GDM1 (cell line): Measurements from ENCODE around the gene SHC4.
A peak's percentile ranks its signal among the peaks of the same experiment; 100 is the strongest.

ENCODE experiments used
- DNase-seq: peaks from one replicate; lab custom pipeline; 2025; lab: John Stamatoyannopoulos, UW

Gene SHC4

GRCh38 chr15:48967336-48967735 is 3.6 kb upstream of the SHC4 start:
- no peak for DNase-seq

DNA sequence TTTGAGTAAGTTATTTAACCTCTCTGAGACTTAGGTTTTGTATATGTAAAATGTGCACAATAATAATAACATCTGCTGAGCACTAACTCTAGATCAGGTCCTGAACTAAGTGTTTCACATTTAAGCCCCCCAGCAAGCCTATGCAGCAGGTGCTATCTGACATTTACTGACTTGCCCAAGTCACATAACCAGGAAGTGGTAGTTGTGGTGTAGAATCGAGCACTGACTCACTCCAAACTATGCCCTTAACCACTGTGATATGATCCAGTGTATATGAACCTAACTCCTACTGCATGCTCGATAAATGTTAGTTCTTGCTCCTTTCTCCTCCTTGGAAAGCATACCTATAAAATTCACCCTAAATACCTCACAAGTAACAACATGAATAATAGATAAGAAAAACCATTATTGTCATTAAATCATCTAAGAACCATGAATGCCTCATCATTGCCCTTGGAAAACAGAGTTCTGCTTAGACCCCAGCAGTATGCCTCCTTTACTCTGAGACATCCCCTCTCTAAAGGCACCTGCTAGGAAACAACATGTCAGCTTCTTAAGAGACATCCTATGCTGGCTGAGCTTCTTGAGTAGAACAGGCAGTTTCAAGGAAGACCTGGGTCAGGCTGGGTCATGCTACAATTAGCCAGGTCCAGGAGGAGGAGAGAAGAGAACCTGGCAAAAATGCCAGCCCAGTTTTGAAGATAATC is 3.0 kb upstream of the SHC4 start:
- peak; percentile 52 for DNase-seq

- peak; percentile 25 for DNase-seq
Measured at GRCh38 chr15:48965972-48966371, 2.3 kb upstream of the SHC4 start.

DNA sequence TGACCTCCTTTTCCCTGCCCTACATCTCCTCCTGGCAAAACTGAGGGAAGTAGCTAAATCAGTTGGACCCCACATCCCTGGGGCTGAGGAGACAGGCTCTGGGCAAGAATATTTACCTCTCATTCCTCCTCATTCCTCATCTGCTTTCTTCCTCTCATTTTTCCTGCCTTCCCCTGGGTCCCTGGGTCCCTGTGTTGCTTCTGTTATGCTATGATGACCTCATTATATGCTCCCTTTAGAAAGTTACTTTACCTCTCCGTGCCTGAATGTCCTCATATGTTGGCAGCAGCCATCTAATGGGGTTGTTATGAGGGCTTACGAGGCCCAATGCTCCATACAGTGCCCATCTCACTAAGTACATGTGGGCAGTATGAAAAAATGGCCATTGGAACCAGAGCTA is 1.2 kb upstream of the SHC4 start:
- no peak for DNase-seq

DNA sequence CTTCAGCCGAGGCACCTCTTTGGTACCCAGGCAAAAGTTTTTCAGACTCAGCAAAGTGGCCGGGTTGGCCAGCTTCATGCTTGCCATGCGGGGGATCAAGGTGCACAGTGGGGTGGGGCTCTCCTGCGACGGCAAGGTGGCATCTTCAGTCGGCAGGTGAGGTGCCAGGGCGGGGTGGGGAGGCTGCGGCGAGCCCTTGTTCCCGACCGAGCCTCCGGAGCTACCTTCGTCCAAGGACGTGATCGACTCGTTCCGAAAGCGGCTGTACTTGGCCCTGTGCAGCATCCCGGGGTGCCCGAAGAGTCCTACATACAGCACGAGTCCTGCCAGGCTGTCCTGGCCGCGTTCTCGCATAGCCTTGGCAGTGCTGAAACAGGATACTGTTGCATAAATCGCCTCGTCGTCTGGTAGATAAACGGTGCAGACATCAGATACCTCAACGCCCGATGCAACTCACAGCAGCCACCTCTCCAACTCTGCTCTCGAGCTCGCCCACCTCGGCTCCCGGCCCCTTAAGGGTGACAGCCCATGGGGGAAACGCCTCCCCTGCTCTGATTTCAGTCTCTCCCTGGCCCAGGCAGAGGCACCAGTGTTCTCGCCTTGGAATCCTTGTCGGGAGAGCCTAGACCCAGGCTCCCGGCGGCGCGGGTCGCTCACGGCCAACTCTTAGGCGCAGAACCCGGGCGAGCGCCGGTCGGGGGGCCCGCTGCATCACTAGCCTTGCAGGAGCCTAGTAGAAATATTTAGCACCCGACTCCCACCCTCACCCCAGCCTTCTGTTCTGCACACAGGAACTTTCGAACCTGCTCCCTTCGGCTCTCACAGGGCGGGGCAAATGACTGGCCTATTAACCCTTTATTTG is 826 bp downstream of the SHC4 start:
- no peak for DNase-seq

DNA sequence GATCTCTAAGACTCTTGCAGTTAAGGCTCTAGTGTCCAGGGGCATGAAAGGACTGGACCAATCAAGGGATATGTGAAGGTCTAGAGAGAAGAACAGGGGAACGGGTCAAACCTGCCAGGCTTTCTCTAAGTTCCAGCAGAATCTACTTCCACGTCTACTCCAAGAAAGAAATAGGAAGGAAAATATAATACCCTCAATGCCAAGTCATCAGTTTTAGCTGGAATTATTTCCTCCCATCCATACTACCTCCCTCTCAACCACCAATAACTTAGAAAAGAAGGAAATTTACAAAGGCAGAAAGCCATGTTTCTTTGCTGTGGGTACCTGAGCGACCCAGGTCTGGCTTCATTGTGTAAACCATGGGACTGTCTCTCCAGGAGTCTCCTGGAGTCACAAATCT is 7.8 kb downstream of the SHC4 start:
- DNase-seq, result no peak

DNA sequence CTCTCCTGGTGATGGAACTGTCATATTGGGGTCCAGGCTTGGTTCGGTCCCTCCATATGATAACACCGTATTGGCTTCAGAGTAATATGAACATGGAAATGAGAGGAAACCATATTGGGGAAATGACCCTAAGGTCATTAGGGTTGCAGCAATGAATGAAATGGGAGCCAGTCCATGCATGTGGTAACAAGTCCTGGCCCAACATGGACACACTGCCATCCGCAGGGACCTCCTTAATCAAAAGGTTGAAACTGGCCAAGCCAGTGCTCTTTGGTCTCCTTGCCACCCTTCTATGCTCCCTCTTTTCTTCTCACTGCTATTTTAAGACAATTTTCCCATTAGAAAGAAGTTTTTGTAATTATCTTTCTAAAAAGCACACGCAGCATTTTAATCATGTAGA is 8.3 kb downstream of the SHC4 start:
- no peak for DNase-seq

DNA sequence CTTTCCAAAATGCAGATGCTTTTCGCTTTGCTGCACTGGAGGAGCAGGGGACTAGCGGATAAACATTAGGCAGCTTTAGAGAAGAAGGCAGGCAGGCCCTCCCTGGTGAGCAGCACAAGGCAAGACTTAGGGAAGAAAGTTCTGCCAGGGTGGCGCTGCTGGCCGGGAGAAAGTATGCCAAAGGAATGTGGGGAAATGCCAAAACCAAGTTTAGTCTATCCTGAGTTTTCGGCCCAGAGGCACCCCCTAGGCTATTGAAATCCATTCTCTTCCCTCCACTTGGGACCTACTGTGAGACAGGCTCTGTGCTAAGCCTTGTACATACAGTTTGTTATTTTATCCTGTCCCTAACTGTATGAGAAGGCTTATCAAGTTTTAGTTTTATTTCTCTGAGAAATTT is 9.2 kb downstream of the SHC4 start:
- no peak for DNase-seq

DNA sequence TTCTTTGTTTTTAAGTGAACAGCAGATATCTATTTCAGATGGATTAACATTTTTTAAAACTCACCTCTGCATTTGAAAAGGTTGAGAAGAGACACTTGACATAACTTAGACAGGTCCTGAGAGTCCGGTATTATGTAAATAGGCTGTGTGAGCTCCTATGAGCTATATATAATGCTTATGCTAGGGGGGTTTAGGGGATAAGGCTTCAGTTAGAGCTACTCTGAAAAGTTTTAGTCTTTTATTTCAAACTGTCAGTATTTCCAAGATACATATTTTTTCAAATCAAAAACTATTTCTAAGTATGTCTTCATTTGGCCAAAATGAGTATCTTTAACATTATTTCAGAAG is 16.9 kb downstream of the SHC4 start:
- no peak for DNase-seq

DNA sequence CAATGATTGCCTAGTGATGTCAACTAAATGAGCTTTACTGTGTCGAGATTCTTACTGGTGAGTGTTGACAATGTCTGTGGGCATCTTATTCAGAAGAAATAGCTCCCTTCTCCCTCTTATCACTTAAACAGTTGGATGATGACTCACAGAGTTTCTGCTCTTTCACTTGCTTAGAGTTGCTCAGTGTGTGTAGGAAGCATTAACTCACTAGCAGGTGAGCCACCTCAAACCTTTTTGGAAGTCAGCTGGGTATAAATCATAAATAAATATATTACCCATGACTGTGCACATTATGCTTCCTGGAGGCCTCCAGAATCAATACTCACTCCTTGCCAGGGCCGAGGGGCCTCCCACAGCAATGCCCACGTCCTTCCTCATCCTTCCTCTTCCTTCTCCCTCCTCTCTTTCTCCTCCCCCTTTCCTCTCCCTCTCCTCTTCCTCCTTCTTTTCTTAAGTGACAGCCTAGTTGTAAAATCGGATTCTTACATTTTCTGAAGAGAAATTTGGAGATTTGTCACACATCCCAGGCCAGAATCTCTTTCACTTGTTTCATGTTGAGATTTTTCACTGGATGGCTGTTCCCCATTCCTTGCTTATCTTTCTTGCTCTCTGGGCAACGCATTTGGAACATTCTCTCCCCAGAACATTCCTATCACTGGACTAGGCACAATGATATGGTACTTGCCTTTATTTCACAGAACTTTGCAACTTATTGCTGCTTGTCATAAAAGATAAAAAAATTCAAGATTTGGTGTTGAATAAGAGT is 17.5 kb downstream of the SHC4 start:
- DNase-seq, result peak; percentile 23

- no peak for DNase-seq
Measured at GRCh38 chr15:48945386-48945785, 18.3 kb downstream of the SHC4 start.

DNA sequence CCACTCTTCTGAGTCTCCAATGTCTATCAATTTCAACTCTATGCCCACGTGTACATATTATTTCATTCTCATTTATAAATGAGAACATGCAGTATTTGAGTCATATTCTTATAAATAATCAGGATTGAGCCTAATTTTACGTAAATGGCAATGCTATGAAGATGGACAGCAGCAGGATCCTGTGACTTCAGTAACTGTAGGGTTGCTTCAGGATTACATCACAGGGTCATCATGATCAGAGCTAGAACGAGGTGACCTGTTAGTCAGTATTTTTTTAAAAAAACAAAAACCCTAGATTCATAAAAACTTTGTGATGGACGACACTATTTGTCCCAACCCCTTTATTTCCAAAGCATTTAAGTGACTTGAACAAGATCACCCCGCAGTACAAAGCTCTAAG is 21.8 kb downstream of the SHC4 start:
- DNase-seq, result no peak

DNA sequence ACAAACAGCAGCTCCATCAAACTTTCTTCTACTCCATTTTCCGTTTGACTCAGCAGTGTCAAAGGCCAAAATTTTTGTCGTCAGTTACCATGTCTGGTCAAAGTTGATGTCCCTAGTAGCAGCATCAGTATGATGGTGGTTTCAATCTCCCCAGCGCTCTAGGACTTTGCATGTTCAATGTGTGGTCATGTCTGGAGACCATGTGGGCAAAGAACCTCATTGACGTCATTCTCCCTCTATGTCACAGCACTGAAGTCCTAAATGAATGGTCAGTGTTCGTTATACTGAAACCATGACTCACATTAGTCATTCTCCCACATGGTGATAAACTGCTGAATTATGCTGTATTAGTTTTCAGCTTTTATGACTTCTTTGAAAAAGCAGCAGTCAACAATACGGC is 23.2 kb downstream of the SHC4 start:
- DNase-seq, result no peak

- DNase-seq, result no peak
Measured at GRCh38 chr15:48939648-48940047, 24.1 kb downstream of the SHC4 start.

DNA sequence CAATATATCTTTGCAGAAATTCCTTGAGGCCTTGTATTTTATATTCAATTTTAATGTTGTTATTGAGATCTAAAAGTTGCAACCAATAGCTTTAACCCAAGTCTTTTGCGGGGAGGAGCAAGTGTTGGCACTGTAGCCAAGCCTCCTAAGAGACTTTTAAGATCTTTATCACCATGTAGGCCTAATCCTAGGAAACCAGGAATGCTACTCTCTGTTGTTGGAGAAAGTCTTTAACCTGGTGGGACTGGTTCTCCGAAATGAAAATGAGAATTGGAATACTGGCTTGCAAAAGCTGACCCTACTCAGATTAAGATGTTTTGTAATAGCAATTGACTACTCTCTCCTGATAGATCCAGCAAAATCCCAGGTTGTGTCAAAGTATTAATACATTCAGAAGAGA is 25.8 kb downstream of the SHC4 start:
- DNase-seq, result no peak

DNA sequence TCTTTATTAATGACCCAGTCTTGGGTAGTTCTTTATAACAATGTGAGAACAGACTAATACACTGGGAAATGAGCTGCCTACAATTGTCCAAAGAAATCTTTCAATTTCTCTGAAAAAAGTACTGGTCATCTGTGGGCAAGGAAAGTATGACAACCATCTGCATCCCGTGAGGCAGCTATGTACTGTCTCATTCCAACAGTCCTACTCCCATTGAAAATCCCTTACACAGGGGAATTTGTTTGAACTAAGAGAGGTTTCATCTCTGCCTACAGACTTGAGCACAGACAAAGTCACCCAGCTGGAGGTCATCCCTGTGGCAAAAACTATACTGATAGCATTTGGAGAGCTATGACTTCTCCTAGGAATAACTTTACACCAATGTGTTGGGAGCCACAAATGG is 27.1 kb downstream of the SHC4 start:
- DNase-seq, result no peak

GRCh38 chr15:48935236-48935635 is 28.5 kb downstream of the SHC4 start:
- DNase-seq, result no peak

- DNase-seq, result no peak
Measured at GRCh38 chr15:48930735-48931134, 33.0 kb downstream of the SHC4 start.

- DNase-seq, result no peak
Measured at GRCh38 chr15:48929661-48930060, 34.1 kb downstream of the SHC4 start.

- DNase-seq, result no peak
Measured at GRCh38 chr15:48928877-48929538, 34.7 kb downstream of the SHC4 start.

- no peak for DNase-seq
Measured at GRCh38 chr15:48925714-48926223, 38.0 kb downstream of the SHC4 start.
